Measurements from ENCODE around the gene ENTREP3.

ENTREP3 gene

GRCh38 chr1:155277902-155278688 lies 22.8 kb upstream of the ENTREP3 start:
- DNase-seq: peak; percentile 72

- peak; percentile 99 for DNase-seq
Observed at GRCh38 chr1:155277070-155277901, 22.0 kb upstream of the ENTREP3 start, which contains the start of gene HCN3. TSS of gene HCN3 (plus strand) at chr1:155277463. CDS start at chr1:155277591, 128 bp downstream.

GRCh38 chr1:155273343-155274245 lies 18.3 kb upstream of the ENTREP3 start, which contains the start of gene CLK2:
TSS of gene CLK2 (minus strand) at chr1:155273504. CDS start at chr1:155270977, 2,527 bp downstream.
- DNase-seq: peak; percentile 98

- DNase-seq: no peak
Observed at GRCh38 chr1:155272466-155273342, 17.4 kb upstream of the ENTREP3 start.

- DNase-seq: no peak
Observed at GRCh38 chr1:155269381-155269780, 14.1 kb upstream of the ENTREP3 start.

- DNase-seq: no peak
Observed at GRCh38 chr1:155268630-155269029, 13.3 kb upstream of the ENTREP3 start.

- no peak for DNase-seq
Observed at GRCh38 chr1:155267373-155267772, 12.1 kb upstream of the ENTREP3 start.

GRCh38 chr1:155266553-155266952 lies 11.3 kb upstream of the ENTREP3 start:
- no peak for DNase-seq

- DNase-seq: no peak
Observed at GRCh38 chr1:155263067-155263466, 7.8 kb upstream of the ENTREP3 start.

- DNase-seq: peak; percentile 88
Observed at GRCh38 chr1:155261852-155262673, 6.8 kb upstream of the ENTREP3 start, which contains the start of gene SCAMP3. TSS of gene SCAMP3 (minus strand) at chr1:155262360. CDS start at chr1:155262151, 209 bp downstream.

- DNase-seq: no peak
Observed at GRCh38 chr1:155261493-155261851, 6.2 kb upstream of the ENTREP3 start.

- DNase-seq: no peak
Observed at GRCh38 chr1:155260276-155260675, 5.0 kb upstream of the ENTREP3 start.

GRCh38 chr1:155256058-155256852 lies 972 bp upstream of the ENTREP3 start:
- no peak for DNase-seq

GRCh38 chr1:155254714-155255242 lies 505 bp downstream of the ENTREP3 start:
- no peak for DNase-seq

GRCh38 chr1:155254228-155254713 lies 1.0 kb downstream of the ENTREP3 start:
- no peak for DNase-seq

- no peak for DNase-seq
Observed at GRCh38 chr1:155253797-155254196, 1.5 kb downstream of the ENTREP3 start.

- DNase-seq: no peak
Observed at GRCh38 chr1:155253208-155253607, 2.1 kb downstream of the ENTREP3 start.

GRCh38 chr1:155251566-155251965 lies 3.7 kb downstream of the ENTREP3 start:
- no peak for DNase-seq
